SU-DHL-6 (cell line): ENCODE measurements around the gene BCORL1.

Source experiments
- H2AFZ ChIP-seq: fragments of 200-600 bp; sonication (generic); 2 replicates; pipeline ENCODE4 v1.6.1; 2014; ENCODE audit warnings: low read depth, mild to moderate bottlenecking, moderate library complexity, mixed read lengths, antibody characterized with exemption, low read length; ENCODE audit not compliant: severe bottlenecking
- H3F3A ChIP-seq: fragments of 200-600 bp; shearing (Covaris generic); 2 replicates; pipeline ENCODE4 v1.6.0; 2016; ENCODE audit warnings: antibody characterized with exemption, mild to moderate bottlenecking; ENCODE audit not compliant: insufficient read depth
- H3K27ac ChIP-seq: fragments of 200-600 bp; sonication (generic); 2 replicates; pipeline ENCODE4 v1.5.1; 2016; ENCODE audit warnings: low read depth, mild to moderate bottlenecking, low read length, moderate library complexity, mixed read lengths
- H3K27me3 ChIP-seq: fragments of 200-600 bp; sonication (generic), shearing (Covaris generic); 2 replicates; pipeline ENCODE4 v1.6.0; 2014; ENCODE audit warnings: mild to moderate bottlenecking, low read length
- H3K36me3 ChIP-seq: fragments of 200-600 bp; sonication (generic); 2 replicates; pipeline ENCODE4 v1.6.1; 2014; ENCODE audit warnings: mild to moderate bottlenecking, low read length, mixed read lengths
- H3K4me2 ChIP-seq: fragments of 300-600, 200-600 bp; shearing (Covaris generic), sonication (generic); 2 replicates; pipeline ENCODE4 v1.6.0; 2014; ENCODE audit warnings: low read length, low read depth, mild to moderate bottlenecking; ENCODE audit not compliant: poor library complexity, severe bottlenecking
- H3K4me3 ChIP-seq: fragments of 200-600 bp; sonication (generic); 2 replicates; pipeline ENCODE4 v1.5.1; 2014; ENCODE audit warnings: antibody characterized with exemption, low read length, mild to moderate bottlenecking, mixed read lengths; ENCODE audit not compliant: insufficient read depth, poor library complexity, severe bottlenecking
- H3K79me2 ChIP-seq: fragments of 200-600 bp; sonication (generic); 2 replicates; pipeline ENCODE4 v1.6.1; 2014; ENCODE audit warnings: mild to moderate bottlenecking, low read length, moderate library complexity; ENCODE audit not compliant: insufficient read depth
- H3K9ac ChIP-seq: fragments of 200-600 bp; sonication (generic); 2 replicates; pipeline ENCODE4 v1.7.0; 2014; ENCODE audit warnings: mild to moderate bottlenecking, low read length
- H3K9me2 ChIP-seq: fragments of 200-600 bp; sonication (generic); replicated peaks from 2 replicates; pipeline ENCODE4 v1.6.1; 2014; ENCODE audit warnings: low read length; ENCODE audit not compliant: insufficient read depth
- H3K9me3 ChIP-seq: fragments of 200-600 bp; sonication (generic); 2 replicates; pipeline ENCODE4 v1.6.1; 2014; ENCODE audit warnings: low read length, mixed read lengths; ENCODE audit not compliant: insufficient read depth
- H4K20me1 ChIP-seq: fragments of 200-600 bp; sonication (generic); 2 replicates; pipeline ENCODE4 v1.6.1; 2014; ENCODE audit warnings: low read depth, mild to moderate bottlenecking, antibody characterized with exemption, low read length, moderate library complexity, mixed read lengths
- EZH2phosphoT487 ChIP-seq: fragments of 200-600 bp; sonication (generic), shearing (Covaris generic); conservative IDR thresholded peaks from 2 replicates; pipeline ENCODE4 v1.6.1; 2018; ENCODE audit warnings: mild to moderate bottlenecking, antibody characterized with exemption, low read length, moderate library complexity, mixed read lengths
- TF ChIP-seq, protein P1 (sequence below): fragments of 200-600 bp; sonication (generic); IDR thresholded peaks from one replicate; pipeline ENCODE4 v1.5.1; 2017; ENCODE audit warnings: antibody characterized with exemption, mild to moderate bottlenecking, low read length, moderate library complexity; ENCODE audit not compliant: insufficient read depth, poor library complexity, severe bottlenecking

BCORL1 gene

DNA sequence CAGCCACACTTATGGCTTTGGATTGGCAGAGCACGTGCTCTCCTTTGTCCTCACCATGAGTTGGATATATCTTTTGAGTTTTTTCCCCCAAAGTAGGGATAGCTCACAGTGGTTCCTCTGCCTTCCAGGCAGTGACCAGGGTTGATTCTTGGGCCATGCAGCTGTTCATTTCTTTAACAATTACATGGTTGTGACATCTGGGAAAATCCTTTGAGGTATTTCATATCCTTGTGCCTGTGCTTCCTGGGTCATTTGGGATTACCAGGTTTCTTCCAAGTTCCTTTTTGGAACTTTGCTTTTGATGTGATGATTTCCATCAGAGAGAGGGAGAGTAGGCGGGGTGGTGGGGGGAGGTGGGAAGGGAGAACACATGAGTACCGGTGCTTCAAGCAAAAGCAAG is 15.6 kb downstream of the BCORL1 start:
- Histone ChIP-seq H3K27ac (no peak overlapping the region), H4K20me1 (no peaks in the 10 kb centered on the region), H3K79me2 (no peaks in the 10 kb centered on the region)

DNA sequence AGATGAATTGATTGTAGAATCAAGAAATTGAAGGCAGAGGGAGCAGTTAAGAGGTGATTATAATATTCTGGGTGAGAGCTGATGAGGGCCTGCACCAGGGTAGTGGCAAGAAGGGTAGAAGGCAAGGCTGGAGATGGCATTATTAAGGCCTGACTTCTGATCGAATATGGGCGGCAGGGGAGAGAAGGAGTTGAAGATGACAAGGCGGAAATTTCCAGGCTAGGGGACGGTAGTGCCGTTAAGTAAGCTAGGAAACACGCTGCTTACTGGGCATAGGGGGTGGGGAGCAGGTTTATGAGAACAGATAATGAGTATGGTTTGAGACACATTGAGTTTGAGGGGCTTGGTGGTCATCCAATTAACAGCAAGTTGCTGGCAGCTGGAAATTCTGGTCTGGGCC is 19.5 kb downstream of the BCORL1 start:
- H3K27ac ChIP-seq = no peak overlapping the region
- no peaks in the 10 kb centered on the region for H3K9me2 ChIP-seq
- no peaks in the 10 kb centered on the region for H3F3A ChIP-seq
- no peaks in the 10 kb centered on the region for H3K9me3 ChIP-seq
- H2AFZ ChIP-seq = no peak overlapping the region
- H3K36me3 ChIP-seq = no peaks in the 10 kb centered on the region
- TF ChIP-seq EZH2phosphoT487 = no peak
- TF ChIP-seq, protein P1, sequence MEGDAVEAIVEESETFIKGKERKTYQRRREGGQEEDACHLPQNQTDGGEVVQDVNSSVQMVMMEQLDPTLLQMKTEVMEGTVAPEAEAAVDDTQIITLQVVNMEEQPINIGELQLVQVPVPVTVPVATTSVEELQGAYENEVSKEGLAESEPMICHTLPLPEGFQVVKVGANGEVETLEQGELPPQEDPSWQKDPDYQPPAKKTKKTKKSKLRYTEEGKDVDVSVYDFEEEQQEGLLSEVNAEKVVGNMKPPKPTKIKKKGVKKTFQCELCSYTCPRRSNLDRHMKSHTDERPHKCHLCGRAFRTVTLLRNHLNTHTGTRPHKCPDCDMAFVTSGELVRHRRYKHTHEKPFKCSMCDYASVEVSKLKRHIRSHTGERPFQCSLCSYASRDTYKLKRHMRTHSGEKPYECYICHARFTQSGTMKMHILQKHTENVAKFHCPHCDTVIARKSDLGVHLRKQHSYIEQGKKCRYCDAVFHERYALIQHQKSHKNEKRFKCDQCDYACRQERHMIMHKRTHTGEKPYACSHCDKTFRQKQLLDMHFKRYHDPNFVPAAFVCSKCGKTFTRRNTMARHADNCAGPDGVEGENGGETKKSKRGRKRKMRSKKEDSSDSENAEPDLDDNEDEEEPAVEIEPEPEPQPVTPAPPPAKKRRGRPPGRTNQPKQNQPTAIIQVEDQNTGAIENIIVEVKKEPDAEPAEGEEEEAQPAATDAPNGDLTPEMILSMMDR = no peak
- no peak overlapping the region for H3K4me3 ChIP-seq
- H3K9ac ChIP-seq = no peak overlapping the region
- no peaks in the 10 kb centered on the region for H3K27me3 ChIP-seq
- H3K79me2 ChIP-seq = no peaks in the 10 kb centered on the region
- H3K4me2 ChIP-seq = no peak overlapping the region
- no peaks in the 10 kb centered on the region for H4K20me1 ChIP-seq

More for the DNA sequence above, 15.6 kb downstream of the BCORL1 start:
- Histone ChIP-seq H3F3A (no peaks in the 10 kb centered on the region), H3K27me3 (no peaks in the 10 kb centered on the region), H3K4me3 (no peak overlapping the region), H3K36me3 (no peaks in the 10 kb centered on the region), H3K9me3 (no peaks in the 10 kb centered on the region), H3K9me2 (no peaks in the 10 kb centered on the region), H2AFZ (no peak overlapping the region), H3K9ac (no peak overlapping the region), H3K4me2 (no peak overlapping the region)
- TF ChIP-seq, protein P1 = no peak

DNA sequence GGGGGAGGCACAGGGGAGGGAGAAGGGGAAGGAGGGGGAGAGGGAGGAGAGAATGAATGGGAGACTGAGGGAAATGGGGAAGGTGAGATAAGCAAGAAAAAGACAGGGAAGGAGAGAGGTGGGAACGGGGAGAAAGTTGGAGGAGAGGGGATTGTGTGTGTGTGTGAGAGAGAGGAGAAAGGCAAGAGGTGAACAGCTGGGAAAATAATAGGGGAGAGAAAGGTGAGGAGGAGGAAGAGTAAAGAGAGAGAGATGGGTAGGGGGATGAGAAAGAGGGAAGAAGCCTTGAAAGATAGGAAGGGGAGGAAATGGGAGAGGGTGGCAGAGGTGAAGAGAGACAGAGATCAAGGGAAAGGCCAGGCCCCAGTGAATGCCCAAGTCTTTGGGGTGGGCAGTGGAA is 20.1 kb downstream of the BCORL1 start:
- H4K20me1 ChIP-seq = no peaks in the 10 kb centered on the region
- H3K27me3 ChIP-seq = no peaks in the 10 kb centered on the region
- H3K79me2 ChIP-seq = no peaks in the 10 kb centered on the region
- H3K27ac ChIP-seq = no peak overlapping the region
- TF ChIP-seq, protein P1 = no peak
- no peak for TF ChIP-seq EZH2phosphoT487
- H3K9me3 ChIP-seq = no peaks in the 10 kb centered on the region
- H3K9me2 ChIP-seq = no peaks in the 10 kb centered on the region
- no peak overlapping the region for H3K4me2 ChIP-seq
- no peak overlapping the region for H3K9ac ChIP-seq
- H3K4me3 ChIP-seq = no peak overlapping the region
- H2AFZ ChIP-seq = no peak overlapping the region
- H3K36me3 ChIP-seq = no peaks in the 10 kb centered on the region
- no peaks in the 10 kb centered on the region for H3F3A ChIP-seq
